Astrocyte of the hippocampus (primary cell): ENCODE results near the gene SIGLEC6.
"Not testable (repeated sequence)": the region's sequence is repeated elsewhere in the genome, so short reads cannot be mapped to it uniquely, and the experiment has no call there.

ENCODE experiments used
- DNase-seq: peaks from one replicate; pipeline ENCODE4 v3.0.0; 2011; ENCODE audit warnings: low read depth, low spot score

Gene SIGLEC6

GRCh38 chr19:51509823-51510660, 21.4 kb downstream of the SIGLEC6 start:
- no peak for DNase-seq

GRCh38 chr19:51508059-51508733, 23.3 kb downstream of the SIGLEC6 start:
- no peak for DNase-seq

GRCh38 chr19:51507640-51508058, 23.8 kb downstream of the SIGLEC6 start:
- DNase-seq = no peak

- no peak for DNase-seq
These were observed 24.3 kb downstream of the SIGLEC6 start for GRCh38 chr19:51507192-51507591.

GRCh38 chr19:51505904-51506303, 25.6 kb downstream of the SIGLEC6 start:
- no peak for DNase-seq

GRCh38 chr19:51503896-51504295, 27.6 kb downstream of the SIGLEC6 start:
- DNase-seq = no peak

GRCh38 chr19:51503286-51503817, 28.1 kb downstream of the SIGLEC6 start:
- DNase-seq = no peak

- DNase-seq = no peak
These were observed 29.7 kb downstream of the SIGLEC6 start, which contains the start of gene SIGLEC12 for GRCh38 chr19:51501594-51502263. TSS of gene SIGLEC12 (minus strand) at chr19:51501800. CDS start at chr19:51501733, 67 bp downstream.

- DNase-seq = not testable (repeated sequence)
These were observed 30.5 kb downstream of the SIGLEC6 start for GRCh38 chr19:51500931-51501330.

GRCh38 chr19:51497666-51498065, 33.8 kb downstream of the SIGLEC6 start:
- no peak for DNase-seq

GRCh38 chr19:51493776-51494175, 37.7 kb downstream of the SIGLEC6 start:
- no peak for DNase-seq

- DNase-seq = no peak
These were observed 39.9 kb downstream of the SIGLEC6 start for GRCh38 chr19:51491586-51491985.

- no peak for DNase-seq
These were observed 40.8 kb downstream of the SIGLEC6 start for GRCh38 chr19:51490676-51491075.

- no peak for DNase-seq
These were observed 42.4 kb downstream of the SIGLEC6 start for GRCh38 chr19:51489113-51489512.

- DNase-seq = no peak
These were observed 43.0 kb downstream of the SIGLEC6 start for GRCh38 chr19:51488491-51488890.

- no peak for DNase-seq
These were observed 45.4 kb downstream of the SIGLEC6 start for GRCh38 chr19:51485960-51486660.

- DNase-seq = peak; percentile 35
These were observed 50.9 kb downstream of the SIGLEC6 start for GRCh38 chr19:51480590-51480989.

- DNase-seq = no peak
These were observed 51.7 kb downstream of the SIGLEC6 start for GRCh38 chr19:51479531-51480331.

GRCh38 chr19:51478381-51479234, 52.9 kb downstream of the SIGLEC6 start, which contains the start of gene CEACAM18:
TSS of gene CEACAM18 (plus strand) at chr19:51478539.
- DNase-seq = no peak

GRCh38 chr19:51477344-51477743, 54.1 kb downstream of the SIGLEC6 start:
- DNase-seq = no peak
